Measurements from ENCODE around the gene MRM2.

The MRM2 gene

GRCh38 chr7:2217206-2217605, 24.8 kb downstream of the MRM2 start:
- no peak overlapping the region for H3K27ac ChIP-seq
- no peak for DNase-seq

GRCh38 chr7:2215851-2216250, 26.2 kb downstream of the MRM2 start:
- peaks cover 63% of the 10 kb centered on the region for H3K36me3 ChIP-seq (replicated peaks)
- TF ChIP-seq CTCF (IDR thresholded peaks at IDR 0.05; ENCODE audit: low read depth, low read length, missing control alignments), result no peak
- in situ Hi-C loops (cut with HindIII; ENCODE audit: low pct_ligation_motif_present, low sequenced_read_pairs), result no loop called here

More at GRCh38 chr7:2217206-2217605, 24.8 kb downstream of the MRM2 start:
- no peak for TF ChIP-seq CTCF (IDR thresholded peaks at IDR 0.05; ENCODE audit: low read depth, low read length, missing control alignments)
- peaks cover 51% of the 10 kb centered on the region for H3K36me3 ChIP-seq (replicated peaks)
- in situ Hi-C loops (cut with HindIII; ENCODE audit: low pct_ligation_motif_present, low sequenced_read_pairs), result no loop called here
- no peak overlapping the region for H3K4me3 ChIP-seq (ENCODE audit: low read depth, low read length)
- no peaks in the 10 kb centered on the region for H3K27me3 ChIP-seq (replicated peaks)

GRCh38 chr7:2214636-2215035, 27.4 kb downstream of the MRM2 start:
- no peaks in the 10 kb centered on the region for H3K27me3 ChIP-seq (replicated peaks)
- H3K36me3 ChIP-seq (replicated peaks), result peaks cover 63% of the 10 kb centered on the region
- no peak overlapping the region for H3K27ac ChIP-seq
- no peak for TF ChIP-seq CTCF (IDR thresholded peaks at IDR 0.05; ENCODE audit: low read depth, low read length, missing control alignments)
- DNase-seq, result no peak
- H3K4me3 ChIP-seq (ENCODE audit: low read depth, low read length), result no peak overlapping the region
- in situ Hi-C loops (cut with HindIII; ENCODE audit: low pct_ligation_motif_present, low sequenced_read_pairs), result no loop called here

More at GRCh38 chr7:2215851-2216250, 26.2 kb downstream of the MRM2 start:
- no peak overlapping the region for H3K4me3 ChIP-seq (ENCODE audit: low read depth, low read length)
- no peak for DNase-seq
- no peak overlapping the region for H3K27ac ChIP-seq
- H3K27me3 ChIP-seq (replicated peaks), result no peaks in the 10 kb centered on the region

GRCh38 chr7:2213551-2214215, 28.3 kb downstream of the MRM2 start:
- TF ChIP-seq CTCF (IDR thresholded peaks at IDR 0.05; ENCODE audit: low read depth, low read length, missing control alignments), result no peak
- in situ Hi-C loops (cut with HindIII; ENCODE audit: low pct_ligation_motif_present, low sequenced_read_pairs), result no loop called here
- Histone ChIP-seq H3K27ac (no peak overlapping the region), H3K4me3 (ENCODE audit: low read depth, low read length) (no peak overlapping the region), H3K36me3 (replicated peaks) (peaks cover 63% of the 10 kb centered on the region), H3K27me3 (replicated peaks) (no peaks in the 10 kb centered on the region)
- no peak for DNase-seq

- no peak overlapping the region for H3K4me3 ChIP-seq (ENCODE audit: low read depth, low read length)
- no peak overlapping the region for H3K27ac ChIP-seq
- H3K36me3 ChIP-seq (replicated peaks), result peaks cover 65% of the 10 kb centered on the region
- TF ChIP-seq CTCF (IDR thresholded peaks at IDR 0.05; ENCODE audit: low read depth, low read length, missing control alignments), result no peak
- in situ Hi-C loops (cut with HindIII; ENCODE audit: low pct_ligation_motif_present, low sequenced_read_pairs), result no loop called here
- DNase-seq, result no peak
- H3K27me3 ChIP-seq (replicated peaks), result no peaks in the 10 kb centered on the region
These were observed 29.1 kb downstream of the MRM2 start for GRCh38 chr7:2212906-2213305.

GRCh38 chr7:2211926-2212325, 30.1 kb downstream of the MRM2 start:
- Histone ChIP-seq H3K36me3 (replicated peaks) (peaks cover 57% of the 10 kb centered on the region), H3K27ac (no peak overlapping the region), H3K4me3 (ENCODE audit: low read depth, low read length) (no peak overlapping the region), H3K27me3 (replicated peaks) (no peaks in the 10 kb centered on the region)
- DNase-seq, result no peak
- no peak for TF ChIP-seq CTCF (IDR thresholded peaks at IDR 0.05; ENCODE audit: low read depth, low read length, missing control alignments)
- in situ Hi-C loops (cut with HindIII; ENCODE audit: low pct_ligation_motif_present, low sequenced_read_pairs), result no loop called here
